ENCODE measurements around the gene RHOV.

Gene RHOV

GRCh38 chr15:40893019-40893670 lies 19.1 kb upstream of the RHOV start:
- Histone ChIP-seq H4K20me1 (ENCODE audit: insufficient read depth, low read length) (no peaks in the 10 kb centered on the region), H3K27me3 (ENCODE audit: low read depth, low read length) (peaks cover 4% of the 10 kb centered on the region; the same call in 1 of the 2 replicates), H3K9me3 (ENCODE audit: insufficient read depth, low read length) (no peaks in the 10 kb centered on the region), H3K4me2 (ENCODE audit: low read length) (peak overlapping the region; percentile 78; the same call in 1 of the 2 replicates), H3K36me3 (replicated peaks; ENCODE audit: low read depth, low read length) (no peaks in the 10 kb centered on the region), H3K27ac (ENCODE audit: low read length) (no peak overlapping the region), H3K4me3 (ENCODE audit: low read length) (0 out of 2 replicates have a peak overlapping the region, but pooled peaks have one; percentile 74), H3K4me1 (ENCODE audit: low read length) (peaks cover 11% of the 10 kb centered on the region), H3K79me2 (ENCODE audit: low read length) (peaks cover 19% of the 10 kb centered on the region), H3K9ac (ENCODE audit: low read length) (no peak overlapping the region), H2AFZ (ENCODE audit: low read depth, low read length) (peak overlapping the region; percentile 81; the same call in 1 of the 2 replicates)
- no peak for TF ChIP-seq EZH2phosphoT487 (IDR thresholded peaks at IDR 0.05; ENCODE audit: low read depth)
- TF ChIP-seq CTCF (IDR thresholded peaks at IDR 0.05; ENCODE audit: low read depth, low read length) = no peak

GRCh38 chr15:40892447-40893012 lies 18.5 kb upstream of the RHOV start:
- H3K79me2 ChIP-seq (ENCODE audit: low read length) = peaks cover 19% of the 10 kb centered on the region
- H3K9me3 ChIP-seq (ENCODE audit: insufficient read depth, low read length) = no peaks in the 10 kb centered on the region
- H3K4me1 ChIP-seq (ENCODE audit: low read length) = peaks cover 11% of the 10 kb centered on the region
- no peak overlapping the region for H3K27ac ChIP-seq (ENCODE audit: low read length)
- H3K9ac ChIP-seq (ENCODE audit: low read length) = no peak overlapping the region
- H3K36me3 ChIP-seq (replicated peaks; ENCODE audit: low read depth, low read length) = no peaks in the 10 kb centered on the region
- no peak overlapping the region for H2AFZ ChIP-seq (ENCODE audit: low read depth, low read length)
- peaks cover 4% of the 10 kb centered on the region; the same call in 1 of the 2 replicates for H3K27me3 ChIP-seq (ENCODE audit: low read depth, low read length)
- no peak overlapping the region for H3K4me3 ChIP-seq (ENCODE audit: low read length)
- no peak overlapping the region for H3K4me2 ChIP-seq (ENCODE audit: low read length)
- H4K20me1 ChIP-seq (ENCODE audit: insufficient read depth, low read length) = no peaks in the 10 kb centered on the region
- TF ChIP-seq CTCF (IDR thresholded peaks at IDR 0.05; ENCODE audit: low read depth, low read length) (no peak), EZH2phosphoT487 (IDR thresholded peaks at IDR 0.05; ENCODE audit: low read depth) (no peak)

GRCh38 chr15:40891810-40892446 lies 17.9 kb upstream of the RHOV start:
- Histone ChIP-seq H3K79me2 (ENCODE audit: low read length) (peaks cover 19% of the 10 kb centered on the region), H3K4me2 (ENCODE audit: low read length) (no peak overlapping the region), H3K27ac (ENCODE audit: low read length) (no peak overlapping the region), H3K4me3 (ENCODE audit: low read length) (no peak overlapping the region), H3K9me3 (ENCODE audit: insufficient read depth, low read length) (no peaks in the 10 kb centered on the region), H3K36me3 (replicated peaks; ENCODE audit: low read depth, low read length) (no peaks in the 10 kb centered on the region), H3K9ac (ENCODE audit: low read length) (no peak overlapping the region), H3K4me1 (ENCODE audit: low read length) (peaks cover 11% of the 10 kb centered on the region), H4K20me1 (ENCODE audit: insufficient read depth, low read length) (no peaks in the 10 kb centered on the region), H2AFZ (ENCODE audit: low read depth, low read length) (no peak overlapping the region; the same call in 1 of the 2 replicates), H3K27me3 (ENCODE audit: low read depth, low read length) (peaks cover 4% of the 10 kb centered on the region; the same call in 1 of the 2 replicates)
- TF ChIP-seq CTCF (IDR thresholded peaks at IDR 0.05; ENCODE audit: low read depth, low read length) (peak; percentile 75), EZH2phosphoT487 (IDR thresholded peaks at IDR 0.05; ENCODE audit: low read depth) (no peak)

- H3K27ac ChIP-seq (ENCODE audit: low read length) = no peak overlapping the region
- no peak for TF ChIP-seq CTCF (IDR thresholded peaks at IDR 0.05; ENCODE audit: low read depth, low read length)
- TF ChIP-seq EZH2phosphoT487 (IDR thresholded peaks at IDR 0.05; ENCODE audit: low read depth) = no peak
- no peaks in the 10 kb centered on the region for H3K36me3 ChIP-seq (replicated peaks; ENCODE audit: low read depth, low read length)
- no peak overlapping the region for H3K9ac ChIP-seq (ENCODE audit: low read length)
- H3K27me3 ChIP-seq (ENCODE audit: low read depth, low read length) = peaks cover 4% of the 10 kb centered on the region; the same call in 1 of the 2 replicates
- H3K9me3 ChIP-seq (ENCODE audit: insufficient read depth, low read length) = no peaks in the 10 kb centered on the region
- H3K4me3 ChIP-seq (ENCODE audit: low read length) = no peak overlapping the region
- peaks cover 18% of the 10 kb centered on the region for H3K79me2 ChIP-seq (ENCODE audit: low read length)
- peaks cover 11% of the 10 kb centered on the region for H3K4me1 ChIP-seq (ENCODE audit: low read length)
- no peak overlapping the region for H3K4me2 ChIP-seq (ENCODE audit: low read length)
- no peak overlapping the region for H2AFZ ChIP-seq (ENCODE audit: low read depth, low read length)
- no peaks in the 10 kb centered on the region for H4K20me1 ChIP-seq (ENCODE audit: insufficient read depth, low read length)
These were observed 17.1 kb upstream of the RHOV start for GRCh38 chr15:40891138-40891537.

Measured in OCI-LY3 (cell line).